ENCODE measurements around the gene ZNF367. TPM values are rescaled to one million over a fixed set of nuclear protein-coding genes. Genes with fewer than 3 reads are reported as not detected.

ZNF367 gene
- total and polyA plus RNA-seq, 2 donors (not counting 3 experiments of a cell fraction or from before 2014, with no cell fraction given): 1.7 to 10.0 TPM

GRCh38 chr9:96429732-96430131 lies 11.6 kb upstream of the ZNF367 start:
- H3K27me3 ChIP-seq (ENCODE audit: control insufficient read depth in 2 of 2, insufficient read depth in 2 of 2, low read length in 2 of 2): no peaks in the 10 kb centered on the region
- TF ChIP-seq FOS (IDR thresholded peaks at IDR 0.05; ENCODE audit: borderline replicate concordance, insufficient read depth, low read length) (no peak), EZH2 (IDR thresholded peaks at IDR 0.05; ENCODE audit: borderline replicate concordance, low read depth, low read length, severe bottlenecking) (no peak), CTCF (IDR thresholded peaks at IDR 0.05; ENCODE audit: extremely low read depth in 1 of 2, insufficient read depth in 1 of 2, low read depth in 1 of 2, low read length in 2 of 2) (no peak), MYC (IDR thresholded peaks at IDR 0.05; ENCODE audit: low read depth, low read length) (no peak), MAX (IDR thresholded peaks at IDR 0.05; ENCODE audit: insufficient read depth, insufficient read length) (no peak), JUN (IDR thresholded peaks at IDR 0.05; ENCODE audit: borderline replicate concordance, insufficient read depth, insufficient read length, low read depth) (no peak), POLR2A (IDR thresholded peaks at IDR 0.05; ENCODE audit: low read depth, low read length) (no peak), GATA2 (IDR thresholded peaks at IDR 0.05; ENCODE audit: insufficient read depth, insufficient read length, low read depth, low read length) (no peak), POLR2AphosphoS5 (IDR thresholded peaks at IDR 0.05; ENCODE audit: insufficient read depth, low read depth, low read length) (no peak)
- CTCF ChIA-PET: interaction anchor here (1.1 kb wide), 1 partner anchor 12 kb away, joined by 3 read pairs; no protein-coding TSS in a partner anchor

More at GRCh38 chr9:96429732-96430131, 11.6 kb upstream of the ZNF367 start:
- Histone ChIP-seq H3K27ac (ENCODE audit: insufficient read depth, low read depth, low read length) (no peak overlapping the region), H3K9me1 (replicated peaks; ENCODE audit: control insufficient read depth, extremely low read depth, insufficient read depth, low read length) (no peaks in the 10 kb centered on the region), H3K9ac (replicated peaks; ENCODE audit: extremely low read depth, insufficient read depth, low read length) (no peak overlapping the region), H2AFZ (ENCODE audit: low read depth, low read length) (no peak overlapping the region), H3K79me2 (ENCODE audit: control insufficient read depth, insufficient read depth, low read length) (no peaks in the 10 kb centered on the region), H4K20me1 (replicated peaks; ENCODE audit: control insufficient read depth, extremely low read depth, insufficient read depth, low read length) (no peaks in the 10 kb centered on the region), H3K4me3 (replicated peaks in 1 of 3; ENCODE audit: insufficient read depth in 1 of 3, low read depth in 1 of 3, low read length in 3 of 3) (no peak overlapping the region), H3K9me3 (replicated peaks; ENCODE audit: control insufficient read depth, insufficient read depth, low read length) (no peaks in the 10 kb centered on the region), H3K36me3 (ENCODE audit: control insufficient read depth in 2 of 2, extremely low read depth in 1 of 2, insufficient read depth in 2 of 2, low read length in 2 of 2) (no peaks in the 10 kb centered on the region), H3K4me1 (ENCODE audit: control insufficient read depth, extremely low read depth, insufficient read depth, low read length) (no peaks in the 10 kb centered on the region), H3K4me2 (ENCODE audit: insufficient read depth, low read length) (no peak overlapping the region)
- intact Hi-C loops (cut with micrococcal nuclease) (no loop called here), dilution Hi-C loops (cut with MboI; ENCODE audit: extremely low pct_ligation_motif_present, low sequenced_read_pairs) (no loop called here)
- POLR2A ChIA-PET: no interaction called here
- DNase-seq (ENCODE audit: low read depth, low spot score): no peak
- no peak for FAIRE-seq
- no TSS peak for BruUV-seq (replicated peaks)

All from endothelial cell of umbilical vein (primary cell).